VCaP (cell line): ENCODE measurements around the gene DHX8.

Experiments
- H3K27ac ChIP-seq: fragments of 450-650 bp; 2 replicates; pipeline ENCODE4 v1.5.1; 2017
- TF ChIP-seq, protein P1 (sequence below): fragments of 450-650 bp; conservative IDR thresholded peaks from 2 replicates; pipeline ENCODE4 v1.5.1; 2017; ENCODE audit warnings: mild to moderate bottlenecking, moderate library complexity

Gene DHX8

DNA sequence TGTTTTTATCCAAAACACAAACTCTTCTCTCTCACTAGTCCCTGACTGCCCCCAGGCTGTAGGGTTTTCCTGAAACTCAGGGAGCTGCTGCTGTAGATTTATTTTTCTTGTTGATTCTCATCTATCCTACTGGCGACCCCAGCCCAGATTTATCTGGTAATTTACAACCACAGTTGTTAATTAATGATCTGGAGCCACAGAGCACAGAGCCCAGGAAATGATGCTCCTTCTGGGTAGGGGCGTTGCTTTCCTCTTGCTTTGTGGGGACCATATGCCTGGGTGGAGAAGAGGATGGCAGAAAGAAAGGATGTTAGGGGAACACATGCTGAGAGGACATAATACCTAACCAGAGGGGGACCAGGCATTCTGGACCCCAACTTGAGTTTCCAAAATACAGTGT lies 69.8 kb downstream of the DHX8 start:
- TF ChIP-seq, protein P1, sequence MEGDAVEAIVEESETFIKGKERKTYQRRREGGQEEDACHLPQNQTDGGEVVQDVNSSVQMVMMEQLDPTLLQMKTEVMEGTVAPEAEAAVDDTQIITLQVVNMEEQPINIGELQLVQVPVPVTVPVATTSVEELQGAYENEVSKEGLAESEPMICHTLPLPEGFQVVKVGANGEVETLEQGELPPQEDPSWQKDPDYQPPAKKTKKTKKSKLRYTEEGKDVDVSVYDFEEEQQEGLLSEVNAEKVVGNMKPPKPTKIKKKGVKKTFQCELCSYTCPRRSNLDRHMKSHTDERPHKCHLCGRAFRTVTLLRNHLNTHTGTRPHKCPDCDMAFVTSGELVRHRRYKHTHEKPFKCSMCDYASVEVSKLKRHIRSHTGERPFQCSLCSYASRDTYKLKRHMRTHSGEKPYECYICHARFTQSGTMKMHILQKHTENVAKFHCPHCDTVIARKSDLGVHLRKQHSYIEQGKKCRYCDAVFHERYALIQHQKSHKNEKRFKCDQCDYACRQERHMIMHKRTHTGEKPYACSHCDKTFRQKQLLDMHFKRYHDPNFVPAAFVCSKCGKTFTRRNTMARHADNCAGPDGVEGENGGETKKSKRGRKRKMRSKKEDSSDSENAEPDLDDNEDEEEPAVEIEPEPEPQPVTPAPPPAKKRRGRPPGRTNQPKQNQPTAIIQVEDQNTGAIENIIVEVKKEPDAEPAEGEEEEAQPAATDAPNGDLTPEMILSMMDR, result no peak
- H3K27ac ChIP-seq, result no peak overlapping the region

DNA sequence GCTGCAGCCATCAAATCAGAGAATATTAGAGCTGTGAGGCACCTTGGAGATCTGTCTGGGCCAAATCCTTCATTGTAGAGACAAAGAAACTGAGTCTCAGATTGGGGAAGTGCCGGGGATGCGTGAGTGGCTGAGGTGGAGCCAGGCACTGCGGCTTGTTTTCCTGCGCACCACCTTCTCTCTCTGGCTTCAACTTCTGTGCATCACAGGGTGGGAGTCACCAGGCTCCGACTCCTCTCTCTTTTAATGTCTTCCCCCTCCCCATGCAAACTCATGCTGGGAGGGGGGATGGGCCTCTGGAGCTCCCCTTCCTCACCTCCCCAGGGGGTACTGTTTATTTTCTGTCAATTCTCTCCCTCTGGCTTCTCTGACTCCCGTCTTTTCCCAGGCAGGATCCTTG lies 71.1 kb downstream of the DHX8 start:
- TF ChIP-seq, protein P1, result no peak
- H3K27ac ChIP-seq, result no peak overlapping the region

DNA sequence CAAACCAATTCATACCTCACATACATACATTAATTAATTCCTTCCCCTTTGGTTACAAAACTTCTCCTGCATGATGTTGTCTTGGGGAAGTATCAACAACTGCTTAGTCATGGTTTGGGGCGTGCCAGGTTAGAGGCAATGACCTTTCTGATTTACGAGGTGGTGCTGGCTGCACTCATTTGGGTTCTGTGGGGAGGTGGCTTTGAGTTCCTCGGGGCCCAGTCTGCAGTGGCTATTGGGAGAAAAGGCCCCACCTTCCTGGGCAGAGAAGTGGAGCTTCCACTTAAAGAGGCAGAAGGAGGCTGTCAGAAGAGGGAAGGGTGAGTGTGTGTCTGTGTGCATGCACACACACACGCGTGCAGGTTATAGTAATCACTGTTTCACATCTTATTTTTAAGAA lies 72.5 kb downstream of the DHX8 start:
- no peak overlapping the region for H3K27ac ChIP-seq
- TF ChIP-seq, protein P1, result no peak

DNA sequence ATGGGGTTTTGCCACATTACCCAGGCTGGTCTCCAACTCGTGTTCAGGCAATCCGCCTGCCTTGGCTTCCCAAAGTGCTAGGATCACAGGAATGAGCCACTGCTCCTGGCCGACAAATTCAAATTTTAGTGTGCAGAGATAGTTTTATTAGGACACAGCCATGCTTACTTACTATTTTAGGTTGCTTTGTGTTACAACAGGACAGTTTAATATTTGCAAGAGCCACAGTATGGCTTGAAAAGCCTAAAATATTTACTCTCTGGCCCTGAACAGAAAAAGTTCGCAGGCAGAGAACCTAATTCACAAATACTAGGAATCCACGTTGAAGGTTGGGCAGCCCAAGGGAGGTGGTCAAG lies 75.0 kb downstream of the DHX8 start:
- TF ChIP-seq, protein P1, result no peak
- no peak overlapping the region for H3K27ac ChIP-seq

DNA sequence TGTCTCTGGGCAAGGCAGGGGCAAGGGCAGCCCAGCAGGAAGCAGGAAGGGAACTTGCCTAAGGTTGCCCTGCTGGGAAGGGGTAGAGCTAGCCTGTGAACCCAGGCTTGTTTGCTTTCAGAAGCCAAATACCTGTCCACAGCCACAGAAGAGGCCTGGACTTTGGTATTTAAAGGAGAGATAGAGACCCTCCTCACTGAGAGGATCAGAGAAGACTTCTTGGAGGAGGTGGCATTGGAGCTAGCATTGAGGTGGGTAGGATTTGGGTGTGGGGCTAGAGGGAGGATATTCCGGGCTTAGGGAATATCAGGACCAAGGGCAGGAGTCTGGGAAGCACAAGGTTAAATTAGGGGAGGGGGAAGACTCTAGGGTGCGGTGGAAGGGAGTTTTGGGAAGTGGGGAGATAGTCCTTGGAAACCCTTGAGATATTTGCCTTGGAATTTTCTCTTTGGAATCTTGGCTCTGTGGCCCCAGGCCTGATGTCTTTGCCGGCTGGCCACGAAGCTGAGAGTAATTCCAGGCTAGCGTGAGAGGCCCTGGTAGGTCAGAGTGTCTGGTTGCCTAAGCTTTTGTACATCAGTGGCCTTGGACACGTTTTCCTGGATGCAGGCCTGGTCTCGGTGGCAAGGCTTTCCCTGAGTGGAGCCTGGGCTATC lies 75.5 kb downstream of the DHX8 start:
- no peak overlapping the region for H3K27ac ChIP-seq
- TF ChIP-seq, protein P1, result no peak

DNA sequence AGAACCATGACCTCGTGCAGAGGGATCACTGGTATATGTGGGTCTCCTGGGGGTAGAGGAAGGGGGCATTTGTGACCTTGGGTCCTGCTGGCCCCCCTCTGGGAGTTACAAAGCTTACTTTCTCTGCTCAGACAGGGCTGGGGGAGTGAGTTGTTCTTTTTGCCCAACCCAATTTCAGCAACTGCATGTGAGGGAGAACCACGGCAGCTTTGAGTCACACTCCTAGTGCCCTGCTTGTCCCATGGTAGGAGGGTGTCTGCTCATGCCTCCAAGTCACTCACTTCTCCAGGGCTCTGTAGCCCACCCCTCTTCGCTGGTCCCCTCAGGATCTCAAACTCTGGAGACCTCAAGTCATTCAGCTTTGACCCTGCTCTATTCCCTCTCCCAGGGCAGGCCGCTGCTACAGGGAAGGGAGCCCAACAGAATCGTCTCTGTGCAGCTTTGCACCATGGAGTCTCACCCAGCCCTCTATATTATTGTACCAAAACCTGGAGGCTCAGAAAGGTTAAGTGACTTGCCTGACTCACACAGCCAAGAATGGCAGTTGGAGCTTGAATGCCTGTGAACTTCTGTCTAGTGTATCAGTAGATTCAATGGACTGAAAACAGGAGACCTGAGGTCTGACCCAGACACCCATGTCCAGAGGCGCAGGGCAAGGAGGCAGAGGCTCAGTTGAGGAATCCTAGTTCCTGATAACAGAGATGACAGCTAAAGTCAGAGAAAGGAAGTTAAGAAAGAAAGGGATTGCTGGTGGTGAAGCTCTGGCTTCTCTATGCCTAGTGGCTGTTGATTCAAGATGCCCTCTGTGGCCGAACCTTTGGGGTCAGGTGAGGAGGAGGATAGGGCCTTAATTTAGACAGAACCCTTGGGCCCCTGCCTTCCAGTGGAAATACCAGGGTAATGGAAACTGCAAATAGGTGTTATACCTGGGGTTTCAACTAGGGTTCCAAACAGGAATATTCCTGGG lies 77.0 kb downstream of the DHX8 start:
- H3K27ac ChIP-seq, result no peak overlapping the region
- TF ChIP-seq, protein P1, result no peak

DNA sequence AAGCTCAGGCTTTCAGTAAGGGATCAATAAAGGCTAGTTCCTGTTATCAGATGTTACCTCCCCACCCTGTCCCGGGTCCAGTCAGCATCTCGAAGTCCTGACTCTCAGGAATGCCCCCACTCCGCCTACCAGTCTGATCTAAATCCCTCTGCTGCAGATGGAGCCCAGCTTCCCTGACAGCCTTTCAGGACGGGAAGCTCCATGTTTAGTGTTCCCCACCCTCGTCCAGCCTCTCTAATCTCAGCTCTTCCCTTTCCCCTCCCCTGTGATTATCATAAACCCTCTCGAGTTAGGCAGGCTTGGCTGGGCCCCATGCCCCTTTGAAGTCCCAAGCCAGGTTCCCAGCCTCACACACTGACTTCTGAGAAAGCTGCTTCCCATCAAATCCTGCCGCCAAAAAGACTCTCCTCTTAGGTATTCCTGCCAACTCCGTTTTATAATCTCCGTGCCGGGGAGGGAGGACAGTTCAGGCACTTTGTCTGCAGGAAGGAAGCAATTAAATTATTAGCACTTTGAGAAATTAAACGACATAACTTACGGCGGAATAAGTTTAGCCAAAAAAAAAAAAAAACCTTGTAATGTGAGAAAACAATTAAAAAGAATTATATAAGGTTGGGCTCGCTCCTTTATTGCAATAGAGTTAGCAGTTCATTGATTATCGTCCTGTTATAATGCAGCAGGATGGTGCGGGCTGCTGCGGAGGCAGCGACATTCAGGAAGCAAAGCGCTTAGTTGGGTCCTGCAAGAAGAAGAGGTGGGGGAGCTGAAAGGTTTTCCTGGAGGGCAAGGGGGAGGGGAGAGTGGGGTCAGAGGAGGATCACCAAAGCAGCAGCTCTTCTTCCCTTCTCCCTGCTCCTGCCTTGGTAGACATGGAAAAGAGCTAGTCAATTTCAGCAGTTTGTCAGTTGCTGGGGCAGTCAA lies 79.2 kb downstream of the DHX8 start:
- TF ChIP-seq, protein P1, result no peak
- no peak overlapping the region for H3K27ac ChIP-seq
